NCI-H446 (cell line): ENCODE results near the gene PTPRT.

ENCODE experiments used
- DNase-seq, 2 experiments: peaks; one replicate each; lab custom pipeline; 2025; lab: John Stamatoyannopoulos, UW

Gene PTPRT

GRCh38 chr20:42714298-42715141 lies 475.2 kb downstream of the PTPRT start:
- no peak for DNase-seq

DNA sequence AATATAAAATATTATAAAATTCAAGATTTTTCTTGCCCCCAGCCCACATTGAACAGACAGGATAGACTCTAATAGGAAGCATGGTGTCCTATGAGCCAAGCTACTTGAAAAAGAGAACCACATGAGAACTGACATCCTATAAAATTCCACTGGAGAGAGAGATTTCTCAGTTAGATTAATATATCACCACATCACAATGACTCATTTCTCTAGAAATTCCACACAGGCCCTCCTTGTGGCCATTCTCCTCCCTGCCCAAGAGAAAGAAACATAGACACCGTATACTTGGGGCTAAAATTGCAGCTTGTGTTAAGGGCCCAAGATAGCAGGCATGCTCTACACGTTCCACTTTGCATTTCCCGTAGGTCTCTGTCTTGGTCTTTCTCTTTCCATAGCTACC lies 481.4 kb downstream of the PTPRT start:
- DNase-seq, result no peak

DNA sequence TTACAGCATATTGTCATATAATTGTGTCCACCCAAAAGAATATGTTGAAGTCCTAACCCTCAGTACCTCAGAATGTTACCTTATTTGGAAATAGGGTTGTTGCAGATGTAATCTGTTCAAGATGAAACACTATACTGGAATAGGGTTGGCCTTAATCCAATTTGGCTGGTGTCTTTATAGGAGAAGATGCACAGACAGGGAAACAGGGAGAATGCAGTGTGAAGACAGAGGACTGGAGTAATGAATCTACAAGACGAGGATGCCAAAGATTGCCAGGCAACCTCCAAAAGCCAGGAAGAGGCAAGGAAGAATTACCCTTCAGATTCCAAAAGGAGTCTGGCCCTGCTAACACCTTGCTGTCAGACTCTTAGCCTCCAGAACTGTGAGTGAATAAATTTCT lies 482.9 kb downstream of the PTPRT start:
- peak in 1 of 2 experiments; percentile 9 for DNase-seq

GRCh38 chr20:42705550-42705949 lies 484.2 kb downstream of the PTPRT start:
- no peak for DNase-seq

GRCh38 chr20:42703744-42704143 lies 486.0 kb downstream of the PTPRT start:
- DNase-seq, result no peak

DNA sequence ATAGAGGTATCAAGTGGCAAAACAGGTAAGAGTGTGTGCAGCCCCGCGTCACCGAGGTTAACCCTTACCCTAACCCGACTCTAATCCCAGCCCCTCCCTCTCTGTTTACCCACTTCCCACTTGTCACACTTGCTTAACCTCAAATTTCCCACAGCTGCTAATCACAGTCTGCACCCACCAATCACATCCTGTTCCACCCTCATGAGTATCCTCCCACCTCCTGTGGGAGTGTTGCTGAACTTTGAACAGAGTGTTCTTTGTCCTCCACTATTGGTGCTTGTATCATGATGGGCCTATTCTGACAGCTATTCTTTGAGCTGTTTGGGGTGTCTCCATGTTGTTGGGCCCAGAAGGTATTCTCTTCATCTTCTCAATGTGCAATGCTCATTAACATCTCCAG lies 487.8 kb downstream of the PTPRT start:
- DNase-seq, result no peak

- DNase-seq, result no peak
These were observed 489.3 kb downstream of the PTPRT start for GRCh38 chr20:42700372-42700771.

- no peak for DNase-seq
These were observed 491.7 kb downstream of the PTPRT start for GRCh38 chr20:42697962-42698361.

DNA sequence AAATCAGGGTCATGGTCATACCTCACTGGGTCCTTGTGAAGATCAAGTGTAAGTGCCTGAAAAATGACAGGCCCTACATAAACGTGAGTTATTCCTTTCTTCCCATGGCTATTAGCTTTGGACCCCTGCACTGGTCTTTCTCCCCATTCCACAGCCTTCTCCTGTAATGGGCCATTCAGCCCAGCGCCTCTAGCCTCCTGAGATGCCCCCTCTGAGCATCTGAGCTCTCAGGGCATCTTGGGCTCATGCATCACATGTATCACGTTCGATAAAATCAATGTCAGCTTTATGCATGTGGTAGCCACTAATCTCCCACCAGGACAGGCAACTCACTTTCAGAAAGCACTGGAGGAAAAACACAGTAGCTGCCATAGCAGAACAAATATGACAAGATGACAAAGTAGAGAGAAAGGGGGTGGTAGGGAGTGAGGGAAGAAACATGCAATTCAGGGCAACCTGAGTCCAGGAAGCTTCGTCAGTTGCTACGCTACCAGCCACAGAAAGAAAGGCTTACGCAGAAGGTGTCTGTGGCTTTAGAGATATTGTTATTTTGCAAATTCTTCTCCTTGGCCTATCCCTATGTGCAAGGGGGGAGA lies 498.8 kb downstream of the PTPRT start:
- DNase-seq, result no peak

DNA sequence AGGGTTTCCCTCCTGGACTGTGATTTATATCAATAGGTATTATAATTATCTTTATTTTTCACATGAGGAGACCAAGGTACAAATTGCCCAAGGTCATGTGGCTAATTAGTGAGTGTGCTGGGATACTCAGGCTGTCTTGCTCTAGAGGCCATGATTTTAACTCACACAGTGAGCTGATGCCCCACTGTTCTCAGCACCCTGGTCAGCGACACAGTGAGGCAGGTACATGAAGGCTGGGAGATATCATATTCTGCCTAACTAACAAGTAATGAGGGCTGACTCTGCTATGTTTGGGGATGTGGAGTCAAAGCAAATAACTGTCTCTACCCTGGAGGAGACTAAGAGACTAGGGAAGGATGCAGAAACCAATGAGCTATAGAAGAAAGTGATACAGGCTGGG lies 501.1 kb downstream of the PTPRT start:
- DNase-seq, result no peak

- no peak for DNase-seq
These were observed 503.6 kb downstream of the PTPRT start for GRCh38 chr20:42686057-42686456.

- DNase-seq, result no peak
These were observed 510.8 kb downstream of the PTPRT start for GRCh38 chr20:42678895-42679294.

DNA sequence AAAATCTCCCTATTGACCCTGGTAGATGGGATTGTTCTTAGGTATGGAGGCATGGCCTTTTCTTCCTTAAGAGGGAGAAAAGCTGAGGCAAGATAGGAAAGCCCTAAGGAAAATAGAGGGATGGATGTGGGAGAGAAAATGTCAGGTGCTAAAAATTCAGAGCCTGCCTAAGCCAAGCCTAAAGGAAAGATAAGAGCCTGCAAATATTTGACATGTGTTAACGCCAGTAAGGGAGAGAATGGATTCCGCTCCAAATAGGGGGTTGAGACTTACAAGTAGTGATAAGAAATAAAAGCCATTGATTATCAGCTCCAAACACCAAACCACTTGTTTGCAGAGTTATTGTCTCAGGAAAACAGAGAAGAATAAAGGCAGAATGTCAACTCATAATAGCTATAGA lies 533.6 kb downstream of the PTPRT start:
- no peak for DNase-seq

DNA sequence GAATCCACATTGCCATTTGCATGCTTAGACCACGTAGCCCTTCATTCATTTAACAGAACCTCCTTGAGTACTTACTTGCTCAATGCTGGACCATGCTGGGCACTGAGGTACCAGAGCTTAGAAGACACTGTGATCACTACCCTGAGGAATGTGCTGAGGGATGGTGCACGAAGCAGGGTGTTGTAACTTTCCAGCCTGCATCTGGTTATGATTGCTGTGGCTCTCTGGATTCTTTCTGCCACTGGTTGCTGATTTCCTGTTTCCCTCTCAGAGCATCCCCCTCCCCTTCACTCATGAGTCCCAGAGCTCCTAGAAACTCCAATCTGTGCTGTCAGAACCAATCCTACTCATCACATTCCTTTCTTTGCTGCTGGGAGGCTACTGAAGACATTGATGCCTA lies 537.4 kb downstream of the PTPRT start:
- DNase-seq, result no peak

- no peak for DNase-seq
These were observed 539.4 kb downstream of the PTPRT start for GRCh38 chr20:42650191-42650746.

GRCh38 chr20:42649748-42650147 lies 540.0 kb downstream of the PTPRT start:
- no peak for DNase-seq

- no peak for DNase-seq
These were observed 543.5 kb downstream of the PTPRT start for GRCh38 chr20:42646250-42646649.

DNA sequence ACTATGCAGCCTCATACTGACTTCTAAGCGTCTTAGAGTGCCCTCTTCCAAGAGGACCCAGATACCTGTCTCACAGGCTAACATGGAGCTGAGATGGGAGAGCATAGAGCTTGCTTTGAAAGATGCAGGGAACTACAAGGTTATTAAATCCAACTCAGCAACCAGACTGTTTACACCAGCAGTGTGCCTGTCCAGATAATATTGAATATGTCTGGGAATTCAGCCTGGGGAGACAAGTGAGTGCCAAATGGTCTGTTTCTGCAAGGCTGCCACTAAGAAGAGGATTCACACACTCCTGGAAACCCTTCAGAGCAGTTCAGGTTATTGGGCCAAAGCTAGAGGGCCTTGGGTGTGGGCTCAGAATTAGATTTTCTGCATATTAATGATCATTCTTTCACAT lies 547.8 kb downstream of the PTPRT start:
- no peak for DNase-seq

DNA sequence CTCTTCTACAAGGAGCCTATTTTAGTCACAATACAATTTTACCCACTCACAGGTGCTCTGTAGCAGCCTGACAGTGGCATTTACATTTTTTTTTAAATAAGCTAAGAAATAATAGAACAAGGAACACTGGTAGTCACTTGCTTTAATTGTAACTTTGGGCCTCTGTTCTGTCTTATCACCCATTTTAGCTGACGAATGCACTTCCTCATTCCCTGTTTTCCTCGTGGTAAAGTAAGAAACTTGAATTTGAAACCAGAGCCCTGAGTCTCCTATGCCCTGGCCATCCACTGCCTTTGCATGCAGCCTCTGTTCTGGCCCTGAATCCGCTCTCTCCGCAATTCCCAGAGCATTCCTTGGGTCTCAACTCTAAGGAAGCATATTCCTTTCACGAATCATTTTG lies 550.6 kb downstream of the PTPRT start:
- no peak for DNase-seq

- DNase-seq, result no peak
These were observed 553.9 kb downstream of the PTPRT start for GRCh38 chr20:42635699-42636411.

- DNase-seq, result no peak
These were observed 555.5 kb downstream of the PTPRT start for GRCh38 chr20:42634156-42634555.

DNA sequence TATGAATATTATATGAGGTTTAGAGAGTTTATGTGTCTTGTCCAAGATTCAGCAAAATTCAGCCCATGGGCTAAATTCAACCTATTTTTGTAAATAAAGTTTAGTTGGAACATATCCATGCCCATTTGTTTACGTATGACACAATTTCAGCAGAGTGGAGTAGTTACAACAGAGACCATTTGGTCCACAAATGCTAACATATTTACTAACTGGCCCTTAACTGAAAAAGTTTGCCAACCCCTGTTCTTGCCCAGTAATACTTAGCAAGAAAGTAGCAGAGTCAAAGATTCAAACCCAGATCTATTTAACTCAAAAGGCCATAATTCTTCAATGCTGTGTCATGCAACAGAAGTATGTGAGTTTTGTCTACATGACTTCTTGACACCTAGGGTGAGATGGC lies 561.0 kb downstream of the PTPRT start:
- DNase-seq, result no peak

- DNase-seq, result peak in 1 of 2 experiments; percentile 16
These were observed 576.6 kb downstream of the PTPRT start for GRCh38 chr20:42613076-42613475.
